ENCODE measurements around the gene SLC15A4.

DNA sequence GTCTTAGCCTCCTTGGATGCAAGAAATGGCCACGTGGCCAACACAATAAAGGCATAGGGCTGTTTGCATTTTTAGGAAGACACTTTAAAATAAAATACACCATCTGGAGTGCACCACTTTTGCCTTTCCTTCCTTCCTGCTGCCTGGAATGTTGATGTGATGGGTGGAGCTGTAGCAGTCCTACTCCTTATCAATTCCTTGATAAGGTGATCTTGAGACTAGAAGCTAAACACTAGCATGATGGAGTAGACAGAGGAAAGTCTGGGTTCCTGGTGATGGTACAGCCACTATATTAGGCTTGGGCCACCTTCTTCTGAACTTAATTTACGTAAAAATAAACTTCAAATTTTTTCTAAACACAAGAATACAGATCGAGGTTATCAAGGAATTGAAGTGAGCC lies 26.6 kb upstream of the SLC15A4 start:
- no peak for TF ChIP-seq TAF1 (conservative IDR thresholded peaks at IDR 0.05)
- TF ChIP-seq, protein P1, sequence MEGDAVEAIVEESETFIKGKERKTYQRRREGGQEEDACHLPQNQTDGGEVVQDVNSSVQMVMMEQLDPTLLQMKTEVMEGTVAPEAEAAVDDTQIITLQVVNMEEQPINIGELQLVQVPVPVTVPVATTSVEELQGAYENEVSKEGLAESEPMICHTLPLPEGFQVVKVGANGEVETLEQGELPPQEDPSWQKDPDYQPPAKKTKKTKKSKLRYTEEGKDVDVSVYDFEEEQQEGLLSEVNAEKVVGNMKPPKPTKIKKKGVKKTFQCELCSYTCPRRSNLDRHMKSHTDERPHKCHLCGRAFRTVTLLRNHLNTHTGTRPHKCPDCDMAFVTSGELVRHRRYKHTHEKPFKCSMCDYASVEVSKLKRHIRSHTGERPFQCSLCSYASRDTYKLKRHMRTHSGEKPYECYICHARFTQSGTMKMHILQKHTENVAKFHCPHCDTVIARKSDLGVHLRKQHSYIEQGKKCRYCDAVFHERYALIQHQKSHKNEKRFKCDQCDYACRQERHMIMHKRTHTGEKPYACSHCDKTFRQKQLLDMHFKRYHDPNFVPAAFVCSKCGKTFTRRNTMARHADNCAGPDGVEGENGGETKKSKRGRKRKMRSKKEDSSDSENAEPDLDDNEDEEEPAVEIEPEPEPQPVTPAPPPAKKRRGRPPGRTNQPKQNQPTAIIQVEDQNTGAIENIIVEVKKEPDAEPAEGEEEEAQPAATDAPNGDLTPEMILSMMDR (IDR thresholded peaks at IDR 0.05; ENCODE audit: low read depth, low read length, missing input control), result no peak
- no peak for TF ChIP-seq RAD21 (IDR thresholded peaks at IDR 0.05)
- TF ChIP-seq, protein P2, sequence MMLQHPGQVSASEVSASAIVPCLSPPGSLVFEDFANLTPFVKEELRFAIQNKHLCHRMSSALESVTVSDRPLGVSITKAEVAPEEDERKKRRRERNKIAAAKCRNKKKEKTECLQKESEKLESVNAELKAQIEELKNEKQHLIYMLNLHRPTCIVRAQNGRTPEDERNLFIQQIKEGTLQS (IDR thresholded peaks at IDR 0.05), result no peak
- no peak for TF ChIP-seq GABPA (IDR thresholded peaks at IDR 0.05 in 1 of 2, conservative IDR thresholded peaks at IDR 0.05 in 1 of 2)
- no peak for TF ChIP-seq NR2F2 (IDR thresholded peaks at IDR 0.05)
- TF ChIP-seq, protein P3, sequence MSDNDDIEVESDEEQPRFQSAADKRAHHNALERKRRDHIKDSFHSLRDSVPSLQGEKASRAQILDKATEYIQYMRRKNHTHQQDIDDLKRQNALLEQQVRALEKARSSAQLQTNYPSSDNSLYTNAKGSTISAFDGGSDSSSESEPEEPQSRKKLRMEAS (IDR thresholded peaks at IDR 0.05), result no peak
- TF ChIP-seq, protein P4, sequence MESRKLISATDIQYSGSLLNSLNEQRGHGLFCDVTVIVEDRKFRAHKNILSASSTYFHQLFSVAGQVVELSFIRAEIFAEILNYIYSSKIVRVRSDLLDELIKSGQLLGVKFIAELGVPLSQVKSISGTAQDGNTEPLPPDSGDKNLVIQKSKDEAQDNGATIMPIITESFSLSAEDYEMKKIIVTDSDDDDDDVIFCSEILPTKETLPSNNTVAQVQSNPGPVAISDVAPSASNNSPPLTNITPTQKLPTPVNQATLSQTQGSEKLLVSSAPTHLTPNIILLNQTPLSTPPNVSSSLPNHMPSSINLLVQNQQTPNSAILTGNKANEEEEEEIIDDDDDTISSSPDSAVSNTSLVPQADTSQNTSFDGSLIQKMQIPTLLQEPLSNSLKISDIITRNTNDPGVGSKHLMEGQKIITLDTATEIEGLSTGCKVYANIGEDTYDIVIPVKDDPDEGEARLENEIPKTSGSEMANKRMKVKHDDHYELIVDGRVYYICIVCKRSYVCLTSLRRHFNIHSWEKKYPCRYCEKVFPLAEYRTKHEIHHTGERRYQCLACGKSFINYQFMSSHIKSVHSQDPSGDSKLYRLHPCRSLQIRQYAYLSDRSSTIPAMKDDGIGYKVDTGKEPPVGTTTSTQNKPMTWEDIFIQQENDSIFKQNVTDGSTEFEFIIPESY (IDR thresholded peaks at IDR 0.05), result no peak
- no peak for TF ChIP-seq SP1 (IDR thresholded peaks at IDR 0.05)

Data from liver (tissue), 3 donors.